SKM-1 treated with dmso at 0.1 percent for 144 hours (cell line): Measurements from ENCODE around the gene SYK.

Source experiments
- DNase-seq: peaks from one replicate; lab custom pipeline; 2025; ENCODE audit not compliant: unreplicated experiment; lab: John Stamatoyannopoulos, UW

SYK gene

DNA sequence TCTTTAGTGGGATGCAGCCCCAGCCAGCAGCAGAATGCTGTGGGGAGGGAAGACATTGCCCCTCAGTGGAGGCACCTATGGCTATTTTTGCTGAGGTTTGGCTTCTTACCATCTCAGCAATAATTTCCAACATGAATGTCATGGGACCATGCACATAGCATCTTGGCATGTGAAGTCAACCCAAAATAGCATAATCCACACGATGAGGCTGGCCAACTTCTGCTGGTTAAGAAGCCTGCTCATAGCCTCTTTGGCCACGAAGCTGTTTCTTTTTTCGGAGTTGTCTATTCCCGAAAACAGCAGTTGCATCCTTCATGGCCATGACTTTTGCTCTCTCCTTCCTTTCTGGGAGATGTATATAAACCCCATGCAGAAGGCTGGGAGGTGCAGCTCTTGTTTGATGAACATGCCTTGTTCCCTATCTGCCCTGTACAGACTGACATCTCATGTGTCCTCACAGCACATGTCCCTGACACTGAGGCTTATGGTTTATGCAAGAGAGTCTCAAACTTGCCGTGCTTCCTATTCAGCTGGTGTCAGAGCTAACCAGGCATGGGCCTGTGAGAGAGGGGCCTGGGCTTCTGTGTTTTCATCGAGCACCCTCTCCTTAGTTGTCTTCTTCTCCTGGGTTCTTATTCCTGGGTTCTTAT is 45.3 kb downstream of the SYK start:
- DNase-seq, result no peak

DNA sequence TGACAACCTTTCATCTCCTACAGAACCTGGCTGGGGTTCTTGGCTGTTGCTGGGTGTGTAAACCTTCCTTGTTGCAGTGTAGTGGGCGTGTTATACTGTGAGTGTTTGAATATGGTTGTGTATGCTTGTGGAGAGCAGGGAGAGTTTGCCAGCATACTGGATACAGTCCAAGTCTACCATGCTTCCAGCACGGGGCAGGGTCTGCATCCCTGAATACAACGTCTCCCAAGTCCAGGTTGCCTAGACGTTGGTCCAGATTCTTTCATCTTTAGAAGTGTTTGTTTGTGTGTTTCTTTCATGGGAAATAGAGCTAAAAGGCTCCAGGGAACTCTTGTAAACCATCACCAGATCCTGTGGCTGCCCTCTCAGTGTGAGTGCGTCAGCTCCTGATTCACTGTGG is 46.4 kb downstream of the SYK start:
- no peak for DNase-seq

DNA sequence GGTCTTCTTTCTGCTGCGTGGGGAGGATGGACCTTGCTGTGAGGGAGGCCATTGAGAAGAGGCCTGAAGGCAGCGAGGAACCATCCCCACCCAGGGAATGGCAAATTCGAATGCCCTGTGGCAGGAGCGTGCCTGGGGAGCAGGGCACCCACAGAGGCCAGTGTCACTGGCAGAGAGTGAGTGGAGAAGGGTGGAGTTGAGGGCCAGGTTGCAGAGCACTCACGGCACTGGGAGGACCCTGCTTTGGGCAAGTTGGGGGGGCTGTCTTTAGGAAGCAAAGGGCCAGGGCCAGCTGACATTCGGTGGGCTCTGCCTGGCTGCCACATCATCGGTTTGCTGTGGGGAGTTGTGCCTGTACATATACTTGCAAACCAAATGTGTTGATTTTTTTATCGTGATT is 47.2 kb downstream of the SYK start:
- no peak for DNase-seq

DNA sequence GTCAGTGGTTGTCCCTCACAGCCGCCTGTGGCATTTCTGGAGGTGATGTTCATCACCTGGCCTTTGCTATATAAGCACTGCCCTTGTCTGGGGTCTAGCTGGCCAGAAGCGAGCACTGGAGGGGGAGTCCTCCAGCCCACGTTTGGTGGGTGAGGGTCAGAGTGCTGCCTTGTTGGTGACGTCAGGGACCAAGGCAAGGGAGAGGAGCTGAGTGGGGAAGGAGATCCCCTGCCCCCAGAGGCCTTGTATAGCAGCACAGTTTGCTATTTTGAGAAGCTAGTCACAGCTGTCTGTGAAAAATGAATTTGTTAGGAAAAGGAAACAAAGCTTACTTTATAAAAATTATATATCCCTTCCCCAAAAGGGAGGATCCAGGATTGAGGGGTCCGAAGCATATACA is 49.8 kb downstream of the SYK start:
- no peak for DNase-seq

DNA sequence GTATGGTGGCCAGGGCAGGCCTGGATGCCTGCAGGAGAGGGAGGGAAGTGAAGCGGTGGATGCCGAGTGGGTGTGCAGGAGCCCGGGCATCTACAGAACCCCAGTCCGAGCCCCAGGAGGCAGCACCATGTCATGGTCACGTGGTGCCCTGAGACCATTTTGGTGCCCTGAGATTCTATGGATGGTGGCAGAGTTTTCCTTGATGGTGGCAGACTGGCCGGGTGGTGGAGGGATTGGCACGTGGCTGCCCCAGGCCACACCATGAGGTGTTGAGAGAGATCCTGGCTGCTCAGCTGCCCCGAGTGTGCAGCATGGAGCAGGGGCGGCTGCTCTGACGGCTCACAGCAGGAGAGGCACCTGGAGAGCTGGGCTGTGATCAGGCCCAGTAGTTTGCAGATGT is 52.3 kb downstream of the SYK start:
- DNase-seq, result no peak

DNA sequence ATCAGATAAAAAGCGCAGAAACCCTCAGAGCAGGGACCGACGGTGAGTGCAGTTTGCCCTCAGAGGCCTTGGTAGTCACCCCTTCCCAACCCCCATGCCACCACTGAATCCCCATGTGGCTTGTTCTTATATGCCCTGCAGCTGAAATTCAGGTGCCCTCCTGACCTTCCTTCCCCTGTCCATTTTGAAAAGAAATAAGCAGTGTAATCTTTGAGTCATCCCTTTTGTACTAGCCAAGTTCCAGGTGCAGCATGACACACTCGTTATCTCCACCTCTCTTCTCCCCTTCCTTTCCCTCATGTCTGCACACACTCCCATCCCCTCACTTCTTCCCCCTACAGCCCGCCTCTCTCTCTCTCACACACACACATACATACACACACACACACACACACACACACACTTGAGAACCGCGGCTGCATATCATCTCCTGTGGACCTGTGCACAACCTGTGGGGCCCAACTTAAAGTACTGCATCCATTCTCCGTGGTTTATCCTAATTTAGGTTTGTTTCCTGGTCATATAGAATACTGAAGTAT is 53.1 kb downstream of the SYK start:
- DNase-seq, result no peak

DNA sequence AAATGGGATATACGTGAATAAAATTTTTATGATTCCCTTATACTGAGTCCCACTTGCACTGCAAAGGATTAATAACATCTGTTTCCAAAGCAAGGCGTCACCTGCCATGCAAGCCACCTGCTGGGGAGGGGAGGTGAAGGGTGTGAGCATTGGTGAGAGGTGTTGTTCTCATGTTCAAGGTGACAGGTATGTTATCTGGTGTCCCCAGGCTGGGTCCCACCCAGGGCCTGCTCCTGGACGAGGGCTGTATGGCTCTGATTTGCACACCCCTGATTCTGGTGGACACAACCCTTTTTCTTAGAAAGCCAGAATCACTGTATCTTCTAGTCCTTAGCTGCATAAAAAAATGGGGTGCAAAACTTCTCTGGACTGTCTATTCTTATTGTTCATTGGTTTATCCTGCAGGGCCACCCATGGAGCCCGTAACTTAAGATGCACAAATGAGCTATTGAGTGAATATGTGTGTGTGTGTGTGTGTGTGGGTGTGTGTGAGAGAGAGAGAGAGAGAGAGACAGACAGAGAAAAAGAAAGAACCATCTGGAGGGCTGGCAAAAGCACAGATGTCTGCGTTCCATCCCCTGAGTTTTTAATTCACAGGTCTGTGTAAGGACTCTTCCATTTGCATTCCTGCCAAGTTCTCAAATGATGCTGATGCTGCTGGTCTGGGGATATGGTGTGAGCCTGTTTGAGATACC is 53.7 kb downstream of the SYK start:
- DNase-seq, result no peak

DNA sequence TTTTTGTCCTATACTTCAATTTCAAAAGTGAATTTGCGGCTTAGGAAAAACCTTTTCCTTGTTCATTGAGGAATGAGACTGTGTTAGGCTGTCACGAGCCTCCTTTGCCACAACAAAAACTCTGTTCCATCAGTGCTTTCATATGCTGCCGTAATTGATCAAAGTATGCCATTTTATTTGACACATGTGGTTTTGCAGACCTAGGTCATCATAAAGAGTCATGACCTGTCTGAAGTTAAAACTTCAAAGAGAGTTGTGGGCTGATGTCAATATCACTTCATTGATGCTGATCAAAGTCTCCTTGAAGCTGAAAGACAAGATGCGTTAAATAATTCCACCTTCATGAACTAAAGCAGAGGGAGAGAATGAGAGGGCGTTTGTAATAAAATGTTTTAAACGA is 55.5 kb downstream of the SYK start:
- no peak for DNase-seq

DNA sequence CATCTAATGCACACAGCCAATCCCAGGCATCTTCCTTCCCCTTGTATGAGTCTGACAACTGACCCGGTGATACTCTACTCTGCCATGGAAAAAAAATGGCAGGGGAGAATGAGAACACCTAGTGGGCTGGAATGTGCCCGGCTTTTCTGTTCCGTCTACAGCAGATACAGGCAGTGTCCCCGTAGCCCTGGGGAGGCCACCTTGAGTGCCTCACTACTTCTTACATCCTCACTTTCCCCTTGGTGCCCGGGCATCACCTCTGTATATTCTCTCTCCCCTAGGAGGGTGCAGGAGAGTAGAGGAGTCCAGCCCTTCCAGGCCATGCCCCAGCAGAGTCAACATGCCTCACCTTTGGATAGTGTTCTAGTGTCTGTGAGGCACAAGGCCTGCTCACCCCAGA is 56.2 kb downstream of the SYK start:
- DNase-seq, result no peak

DNA sequence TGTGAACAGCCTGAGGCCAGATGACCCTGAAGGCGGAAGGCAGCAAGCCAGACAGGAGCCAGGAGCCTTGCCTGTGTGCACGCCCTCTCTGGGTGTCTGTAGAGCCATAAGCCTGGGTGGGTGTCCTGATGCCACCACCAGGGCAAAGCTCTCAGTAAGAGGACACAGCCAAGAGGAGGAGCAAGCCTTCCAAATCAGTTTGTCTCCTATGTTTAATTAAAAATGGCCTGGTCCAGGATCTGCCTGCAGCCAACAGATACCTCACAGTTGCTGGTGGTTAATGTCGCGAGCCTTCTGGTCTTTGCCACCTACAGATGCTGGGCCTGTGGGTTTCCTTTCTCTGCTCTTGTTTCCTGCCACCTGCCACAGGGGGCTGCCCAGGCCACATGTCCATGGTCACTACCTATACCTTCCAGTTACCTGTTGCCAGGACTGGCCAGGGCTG is 56.9 kb downstream of the SYK start:
- DNase-seq, result no peak

DNA sequence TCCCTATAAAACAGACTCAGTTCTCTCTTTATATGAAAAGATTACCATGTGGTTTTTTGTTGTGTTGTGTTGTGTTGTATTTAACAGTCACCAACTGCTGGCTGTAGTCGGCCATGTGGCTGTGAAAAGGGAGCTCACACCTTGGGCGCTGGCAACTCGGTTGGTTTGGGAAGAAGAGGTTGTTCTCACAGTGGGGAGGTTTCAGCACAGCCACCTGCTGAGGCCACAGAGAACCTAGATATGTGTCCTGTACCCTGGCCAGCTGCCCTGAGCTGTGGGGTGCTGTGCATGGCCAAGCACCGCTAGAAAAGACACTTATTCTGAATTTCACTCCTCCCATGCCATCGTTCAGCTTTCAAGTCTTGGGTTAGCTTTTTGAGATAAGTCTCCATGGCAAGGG is 58.8 kb downstream of the SYK start:
- DNase-seq, result no peak

DNA sequence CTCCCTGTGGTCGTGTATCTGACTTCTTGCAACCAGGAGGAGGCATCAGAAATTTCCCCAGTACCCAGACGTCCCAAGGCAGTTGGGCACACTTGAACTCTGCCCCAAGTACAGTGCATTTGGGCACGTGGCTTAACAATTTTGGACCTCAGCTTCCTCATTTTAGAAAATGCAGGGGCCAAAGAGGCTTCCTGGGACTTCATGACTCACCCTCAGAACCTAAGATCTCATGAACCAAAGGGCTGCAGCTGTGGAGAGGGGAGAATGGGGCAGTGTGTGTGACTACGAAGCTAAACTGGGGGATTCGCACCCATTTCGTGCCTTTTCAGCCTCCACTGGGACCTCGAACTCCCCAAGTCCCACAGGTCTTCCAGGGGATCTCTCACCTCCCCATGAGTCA is 59.2 kb downstream of the SYK start:
- DNase-seq, result peak; percentile 54

DNA sequence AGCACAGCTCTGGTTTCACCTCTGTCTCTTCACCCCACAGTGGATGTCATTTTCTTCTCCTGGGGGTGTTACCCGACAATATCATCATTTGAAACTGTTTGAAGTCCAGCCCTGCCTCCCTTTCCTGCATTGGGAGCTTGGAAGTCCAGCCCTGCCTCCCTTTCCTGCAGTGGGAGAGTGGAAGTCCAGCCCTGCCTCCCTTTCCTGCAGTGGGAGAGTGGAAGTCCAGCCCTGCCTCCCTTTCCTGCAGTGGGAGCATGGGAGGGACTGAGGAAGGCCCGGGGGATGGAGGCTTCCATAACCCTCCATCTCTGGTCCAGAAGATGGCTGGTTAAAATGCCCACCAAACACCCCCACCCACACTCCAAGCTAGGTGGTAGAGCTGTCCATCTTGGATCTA is 59.8 kb downstream of the SYK start:
- DNase-seq, result no peak

DNA sequence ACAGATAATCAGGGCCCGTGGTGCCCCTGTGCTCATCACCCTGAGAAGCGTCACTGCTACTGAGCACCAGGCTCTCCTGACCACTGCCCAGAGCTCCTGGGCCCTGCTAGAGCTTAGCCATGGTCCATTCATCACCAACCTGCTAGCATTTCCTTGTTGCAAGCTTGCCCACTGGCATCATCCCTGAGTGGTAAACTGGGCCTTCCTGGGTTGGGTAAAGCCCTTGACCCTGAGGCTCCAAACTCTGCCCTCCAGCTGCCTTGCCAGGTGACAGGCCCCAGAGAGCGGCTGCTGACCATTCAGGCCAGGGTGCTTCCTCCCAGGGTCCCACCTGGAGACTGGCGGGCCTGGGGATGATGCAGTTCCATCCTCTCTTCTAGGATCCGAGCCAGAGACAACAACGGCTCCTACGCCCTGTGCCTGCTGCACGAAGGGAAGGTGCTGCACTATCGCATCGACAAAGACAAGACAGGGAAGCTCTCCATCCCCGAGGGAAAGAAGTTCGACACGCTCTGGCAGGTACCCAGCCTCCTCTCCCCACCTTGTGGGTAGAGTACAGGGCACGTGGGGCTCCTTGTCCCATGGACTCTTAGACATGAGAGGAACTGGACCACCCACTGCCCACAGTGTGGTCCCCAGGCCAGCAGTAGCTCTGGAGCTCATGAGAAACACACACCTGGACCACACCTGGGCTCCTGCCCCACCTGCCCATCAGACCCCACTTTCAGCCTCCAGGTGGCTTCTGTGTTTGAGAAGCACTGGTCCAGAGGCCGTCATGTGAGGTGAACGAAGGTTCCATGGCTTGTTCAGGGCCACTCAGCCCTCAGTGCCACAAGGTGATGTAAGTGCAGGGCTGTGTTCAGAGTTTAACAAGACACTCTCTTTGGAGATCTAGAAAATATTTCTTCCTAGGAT is 60.5 kb downstream of the SYK start:
- no peak for DNase-seq

DNA sequence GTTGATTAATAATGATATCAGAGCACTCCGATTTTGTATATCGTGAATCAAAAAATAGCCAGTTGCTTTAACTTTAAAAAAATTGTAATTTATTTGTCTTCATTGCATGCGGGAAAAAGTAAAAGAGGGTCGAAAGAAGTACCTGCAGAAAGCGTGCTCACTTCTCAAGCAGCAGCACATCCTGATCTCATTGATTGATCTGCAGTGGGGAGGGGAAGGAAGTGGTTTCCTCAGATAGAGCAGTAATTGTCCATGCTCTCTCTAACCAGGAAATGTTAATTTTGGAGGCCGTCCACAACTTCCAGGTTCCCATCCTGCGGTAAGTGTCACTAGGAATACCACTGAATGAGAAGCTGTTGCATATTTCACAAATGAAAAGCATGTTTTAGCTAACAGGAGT is 63.2 kb downstream of the SYK start:
- no peak for DNase-seq

DNA sequence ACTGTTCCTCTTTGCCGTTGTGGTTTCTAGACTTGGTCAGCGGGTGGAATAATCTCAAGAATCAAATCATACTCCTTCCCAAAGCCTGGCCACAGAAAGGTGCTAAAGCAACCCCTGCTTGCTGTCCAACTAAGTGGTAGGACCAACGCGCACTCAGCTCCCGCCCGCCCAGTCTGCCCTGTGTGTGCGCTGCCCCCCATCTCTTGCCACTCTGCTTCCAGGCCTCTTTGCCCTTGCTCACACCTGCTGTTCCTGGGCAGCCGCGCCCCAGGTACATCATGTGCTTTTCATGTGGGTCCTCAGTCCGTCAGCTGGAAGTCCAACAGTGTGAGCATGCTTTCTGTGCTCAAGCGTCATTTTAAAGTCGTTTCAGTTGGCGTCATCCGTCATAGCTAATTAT is 65.5 kb downstream of the SYK start:
- no peak for DNase-seq

DNA sequence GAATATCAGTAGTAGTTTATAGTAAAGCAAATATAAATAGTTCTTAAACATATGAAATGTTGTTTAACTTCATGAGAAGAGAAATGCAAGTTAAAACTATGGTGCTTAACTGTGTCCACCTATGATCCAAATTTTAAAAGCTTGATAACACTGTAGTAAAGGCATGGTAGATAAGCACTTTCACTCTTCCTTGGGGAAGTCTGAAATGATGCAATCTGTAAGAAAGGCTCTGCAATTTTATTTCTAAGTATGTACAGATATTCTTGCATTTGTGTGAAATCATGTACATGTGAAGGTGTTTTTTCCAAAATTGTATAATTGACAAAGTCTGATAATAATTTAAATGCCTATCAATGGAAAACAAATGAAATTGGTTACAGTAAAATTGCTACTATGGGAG is 66.9 kb downstream of the SYK start:
- DNase-seq, result no peak

DNA sequence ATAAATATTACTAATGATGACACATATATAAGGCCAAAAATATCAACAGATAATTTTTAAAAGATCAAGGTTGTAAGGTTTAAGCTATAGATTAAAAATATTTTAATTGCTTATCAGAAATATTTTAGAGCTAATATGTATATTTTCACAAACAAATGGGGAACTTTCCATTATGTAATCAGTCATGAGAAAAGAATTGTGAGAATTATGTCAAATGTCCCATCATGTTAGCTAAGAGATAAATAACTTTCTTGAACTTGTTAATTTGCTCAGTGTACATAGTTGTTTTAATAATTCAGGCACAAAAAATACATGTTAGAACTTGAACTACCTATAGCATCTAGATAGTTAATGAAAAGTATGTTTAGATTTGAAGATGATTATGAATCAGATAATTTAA is 67.7 kb downstream of the SYK start:
- DNase-seq, result no peak

DNA sequence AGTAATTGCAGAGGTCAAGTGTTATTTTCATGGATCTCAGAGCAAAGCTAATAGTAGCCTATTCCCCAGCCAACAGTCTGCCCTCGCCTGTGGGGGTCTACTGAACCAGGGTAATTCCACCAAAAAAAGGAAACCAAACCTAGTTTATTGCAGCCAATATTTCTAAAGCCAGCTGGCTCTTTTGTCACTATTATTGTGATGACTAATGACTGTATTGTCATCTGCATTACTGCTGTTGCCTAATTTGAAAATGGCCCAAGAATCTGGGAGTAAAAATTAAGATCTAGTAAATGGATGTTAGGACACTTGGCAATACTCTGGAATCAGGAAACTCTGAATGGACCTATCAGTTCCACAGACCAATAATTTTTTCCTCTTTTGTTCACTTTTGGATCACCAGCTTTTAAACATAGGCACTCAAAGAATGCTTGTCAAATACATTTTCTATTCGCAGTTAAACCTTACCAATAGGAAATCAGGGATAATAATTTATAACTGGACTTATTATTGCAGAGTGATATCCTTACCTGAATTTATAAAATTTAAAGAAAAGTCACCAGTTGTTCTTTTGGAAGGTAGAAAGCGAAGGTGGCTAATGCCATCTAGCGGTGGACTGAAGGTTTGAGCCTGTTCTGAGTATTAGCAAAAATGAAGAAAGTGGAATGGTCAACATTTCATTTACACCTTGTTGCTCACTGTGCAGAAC is 69.2 kb downstream of the SYK start:
- DNase-seq, result no peak

DNA sequence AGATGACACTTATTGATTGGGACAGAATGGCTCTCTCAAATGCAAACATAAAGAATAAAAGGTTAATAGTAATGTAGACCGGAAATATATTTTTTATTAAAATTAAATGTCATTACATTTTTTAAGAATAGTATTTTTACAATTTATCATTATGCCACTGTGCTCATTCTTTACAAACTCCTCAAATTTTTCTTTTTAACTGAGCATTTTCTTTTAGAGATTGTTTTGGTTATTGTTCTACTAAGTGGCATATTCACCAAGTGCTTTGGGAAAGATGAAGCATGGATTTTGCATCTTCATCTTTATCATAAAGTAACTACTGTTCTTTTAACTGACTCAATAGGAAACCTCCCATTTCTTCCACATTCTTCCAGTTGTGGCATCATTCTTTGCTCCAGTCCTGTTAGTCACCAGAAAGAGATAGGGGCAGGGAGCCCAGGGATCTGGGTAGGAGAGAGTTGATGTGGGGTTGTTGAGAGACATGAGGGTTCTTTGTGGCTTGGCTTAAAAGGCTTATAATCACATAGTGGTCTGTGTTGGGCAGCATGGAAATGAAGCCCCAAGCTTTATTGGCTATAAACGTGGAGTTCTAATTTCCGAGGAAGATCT is 69.8 kb downstream of the SYK start:
- DNase-seq, result no peak

DNA sequence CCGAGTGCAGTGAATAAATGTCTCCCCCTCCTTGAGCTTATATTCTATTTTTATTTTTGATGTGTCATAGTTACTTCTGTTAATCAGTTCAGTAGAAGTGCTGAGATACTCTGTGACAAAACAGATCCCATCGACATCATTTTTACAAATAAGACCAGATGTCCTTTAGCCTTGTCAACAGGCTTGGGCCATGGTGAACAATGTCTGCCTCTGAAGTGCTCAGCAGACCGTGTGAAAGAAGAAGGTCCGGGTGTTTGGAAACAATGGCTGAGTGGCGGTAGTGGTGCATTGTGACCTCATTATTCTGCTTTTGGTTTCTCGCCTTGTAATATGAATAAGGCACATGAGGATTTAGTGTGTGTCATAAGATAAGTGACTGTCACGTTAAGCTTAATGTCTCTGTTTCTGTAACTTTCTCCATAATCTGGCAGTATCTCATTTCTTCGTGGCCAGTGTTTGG is 71.2 kb downstream of the SYK start:
- DNase-seq, result no peak
